PC-3 (cell line): ENCODE measurements around the gene HTRA2. TPM values are rescaled to one million over a fixed set of nuclear protein-coding genes. Genes with fewer than 3 reads are reported as not detected.

Source experiments
- ATAC-seq: fragments of 200-7000 bp; cut with Tn5 transposase; 2 replicates; pipeline ENCODE4 v1.9.1; 2020; ENCODE audit warnings: mild to moderate bottlenecking, moderate library complexity
- BruUV-seq: library from RNA; stranded (reverse); fragments of 400-500 nt; replicated peaks from 2 replicates; lab custom pipeline; 2021; lab: Mats Ljungman, UMichigan
- CTCF ChIA-PET: fragments of 300-600 bp; sonication (Branson Sonifier 250); formaldehyde crosslinking; loops from one replicate; lab custom pipeline; 2022; ENCODE audit warnings: antibody characterized with exemption; lab: Charles Lee
- POLR2A ChIA-PET: fragments of 300-600 bp; sonication (Branson Sonifier 250); formaldehyde crosslinking; loops from one replicate; lab custom pipeline; 2022; ENCODE audit warnings: antibody characterized with exemption; ENCODE audit not compliant: unreplicated experiment; lab: Charles Lee
- DNase-seq: peaks from one replicate; pipeline ENCODE4 v3.0.0-alpha.2; 2015
- H2AFZ ChIP-seq: fragments of 300-600 bp; sonication (generic); 2 replicates; pipeline ENCODE4 v1.6.0; 2016; ENCODE audit warnings: antibody characterized with exemption, low read length
- H3F3A ChIP-seq: fragments of 300-600 bp; sonication (generic); one replicate; pipeline ENCODE4 v1.6.0; 2017; ENCODE audit warnings: antibody characterized with exemption, low read length, control low read depth, mild to moderate bottlenecking; ENCODE audit not compliant: unreplicated experiment
- H3K27ac ChIP-seq: fragments of 300-600 bp; sonication (generic); 2 replicates; pipeline ENCODE4 v1.5.1; 2016; ENCODE audit warnings: mild to moderate bottlenecking, low read length
- H3K27me3 ChIP-seq: fragments of 300-600 bp; sonication (generic); 2 replicates; pipeline ENCODE4 v1.6.1; 2016; ENCODE audit warnings: low read length, mixed read lengths
- H3K36me3 ChIP-seq: fragments of 300-600 bp; sonication (generic); 2 replicates; pipeline ENCODE4 v1.6.1; 2016; ENCODE audit warnings: low read depth, mixed run types, low read length, mixed read lengths
- H3K4me1 ChIP-seq: fragments of 300-600 bp; sonication (generic); 2 replicates; pipeline ENCODE4 v1.5.1; 2016; ENCODE audit warnings: low read length; ENCODE audit not compliant: insufficient read depth
- H3K4me2 ChIP-seq: fragments of 300-600 bp; sonication (generic); 2 replicates; pipeline ENCODE4 v1.6.0; 2016; ENCODE audit warnings: low read length
- H3K4me3 ChIP-seq: fragments of 300-600 bp; sonication (generic); 2 replicates; pipeline ENCODE4 v1.5.1; 2016; ENCODE audit warnings: mild to moderate bottlenecking, low read length, mixed read lengths
- H3K79me2 ChIP-seq: fragments of 300-600 bp; sonication (generic); 2 replicates; pipeline ENCODE4 v1.6.1; 2017; ENCODE audit warnings: low read length, mixed read lengths
- H3K9ac ChIP-seq: fragments of 300-600 bp; sonication (generic); 2 replicates; pipeline ENCODE4 v1.6.0; 2016; ENCODE audit warnings: mild to moderate bottlenecking, low read length
- H3K9me2 ChIP-seq: fragments of 300-600 bp; sonication (generic); replicated peaks from 2 replicates; pipeline ENCODE4 v1.6.1; 2016; ENCODE audit warnings: mixed run types, low read length, mixed read lengths
- H3K9me3 ChIP-seq: fragments of 300-600 bp; sonication (generic); 2 replicates; pipeline ENCODE4 v1.6.1; 2016; ENCODE audit warnings: low read length, mixed read lengths
- H4K20me1 ChIP-seq: fragments of 300-600 bp; sonication (generic); 2 replicates; pipeline ENCODE4 v1.6.1; 2016; ENCODE audit warnings: low read length, mixed read lengths
- CTCF ChIP-seq: fragments of 300-600 bp; sonication (generic); conservative IDR thresholded peaks from 2 replicates; pipeline ENCODE4 v1.5.1; 2017; ENCODE audit warnings: antibody characterized with exemption, low read depth, mild to moderate bottlenecking, low read length
- EZH2 ChIP-seq: fragments of 300-600 bp; sonication (generic); IDR thresholded peaks from one replicate; pipeline ENCODE4 v1.6.1; 2017; ENCODE audit warnings: antibody characterized with exemption, mild to moderate bottlenecking, low read length; ENCODE audit not compliant: unreplicated experiment
- EZH2phosphoT487 ChIP-seq: fragments of 300-600 bp; sonication (generic); IDR thresholded peaks from 2 replicates; pipeline ENCODE4 v1.6.1; 2018; ENCODE audit warnings: mild to moderate bottlenecking, antibody characterized with exemption, low read length, borderline replicate concordance
- intact Hi-C: fragments of 100-400 bp; cut with micrococcal nuclease; formaldehyde crosslinking; loops from 2 replicates; pipeline ENCODE4 v1.9.0; 2023
- total RNA-seq: library from RNA; depleted of rRNA; stranded (reverse); fragments of >200 nt; gene quantifications from 2 replicates; pipeline ENCODE4 v1.2.3, GENCODE V29; 2014

HTRA2 gene
- total RNA-seq, 1 experiment from 2014 or later, result 71.8 TPM

- H3K9ac ChIP-seq, result no peak within 1 kb of the TSS
- no peaks in the 10 kb centered on the region for H3F3A ChIP-seq
- CTCF ChIA-PET, result no interaction called here
- no peak within 1 kb of the TSS for H3K4me3 ChIP-seq
- no peaks in the 10 kb centered on the region for H3K9me3 ChIP-seq
- no peak within 1 kb of the TSS for H3K27ac ChIP-seq
- H3K9me2 ChIP-seq, result no peaks in the 10 kb centered on the region
- H3K4me2 ChIP-seq, result no peak within 1 kb of the TSS
- H2AFZ ChIP-seq, result no peak within 1 kb of the TSS
- H3K4me1 ChIP-seq, result peaks cover 14% of the 10 kb centered on the region
- POLR2A ChIA-PET, result no interaction called here
- peaks cover 36% of the 10 kb centered on the region for H3K79me2 ChIP-seq
- TF ChIP-seq CTCF (no peak), EZH2 (no peak), EZH2phosphoT487 (no peak)
- H3K36me3 ChIP-seq, result peaks cover 26% of the 10 kb centered on the region
- intact Hi-C loops, result no loop called here
- BruUV-seq, result no TSS peak
- 0 out of 2 replicates have a peak, but pooled peaks cover 7% of the 10 kb centered on the region for H4K20me1 ChIP-seq
- H3K27me3 ChIP-seq, result no peaks in the 10 kb centered on the region
- DNase-seq, result peak; percentile 56
- ATAC-seq, result no peak
These were observed 3.8 kb upstream of the HTRA2 start, which contains the start of gene DQX1 for GRCh38 chr2:74525717-74526648. Gene DQX1, minus strand, starts transcription at chr2:74526231. Its CDS starts 502 bp downstream, at chr2:74525729.

- no peak overlapping the region for H3K4me2 ChIP-seq
- ChIA-PET POLR2A (no interaction called here), CTCF (no interaction called here)
- H3K27me3 ChIP-seq, result no peaks in the 10 kb centered on the region
- no peaks in the 10 kb centered on the region for H3K9me3 ChIP-seq
- intact Hi-C loops, result no loop called here
- no peaks in the 10 kb centered on the region for H3F3A ChIP-seq
- H3K9ac ChIP-seq, result no peak overlapping the region
- no peak overlapping the region for H2AFZ ChIP-seq
- H3K4me1 ChIP-seq, result peaks cover 20% of the 10 kb centered on the region
- H3K36me3 ChIP-seq, result peaks cover 26% of the 10 kb centered on the region
- no TSS peak for BruUV-seq
- H3K27ac ChIP-seq, result no peak overlapping the region
- ATAC-seq, result no peak
- TF ChIP-seq CTCF (no peak), EZH2 (no peak), EZH2phosphoT487 (no peak)
- no peaks in the 10 kb centered on the region for H3K9me2 ChIP-seq
- peaks cover 43% of the 10 kb centered on the region for H3K79me2 ChIP-seq
- DNase-seq, result no peak
- H3K4me3 ChIP-seq, result no peak overlapping the region
- 0 out of 2 replicates have a peak, but pooled peaks cover 7% of the 10 kb centered on the region for H4K20me1 ChIP-seq
These were observed 3.0 kb upstream of the HTRA2 start for GRCh38 chr2:74526649-74527230.
